ENCODE data around the gene PAK1. TPM values are rescaled to one million over a fixed set of nuclear protein-coding genes. Genes with fewer than 3 reads are reported as not detected.

The PAK1 gene
- total RNA-seq, 1 donor: 69.1 TPM

GRCh38 chr11:77515483-77515882 lies 41.6 kb upstream of the PAK1 start:
- TF ChIP-seq, protein P1, sequence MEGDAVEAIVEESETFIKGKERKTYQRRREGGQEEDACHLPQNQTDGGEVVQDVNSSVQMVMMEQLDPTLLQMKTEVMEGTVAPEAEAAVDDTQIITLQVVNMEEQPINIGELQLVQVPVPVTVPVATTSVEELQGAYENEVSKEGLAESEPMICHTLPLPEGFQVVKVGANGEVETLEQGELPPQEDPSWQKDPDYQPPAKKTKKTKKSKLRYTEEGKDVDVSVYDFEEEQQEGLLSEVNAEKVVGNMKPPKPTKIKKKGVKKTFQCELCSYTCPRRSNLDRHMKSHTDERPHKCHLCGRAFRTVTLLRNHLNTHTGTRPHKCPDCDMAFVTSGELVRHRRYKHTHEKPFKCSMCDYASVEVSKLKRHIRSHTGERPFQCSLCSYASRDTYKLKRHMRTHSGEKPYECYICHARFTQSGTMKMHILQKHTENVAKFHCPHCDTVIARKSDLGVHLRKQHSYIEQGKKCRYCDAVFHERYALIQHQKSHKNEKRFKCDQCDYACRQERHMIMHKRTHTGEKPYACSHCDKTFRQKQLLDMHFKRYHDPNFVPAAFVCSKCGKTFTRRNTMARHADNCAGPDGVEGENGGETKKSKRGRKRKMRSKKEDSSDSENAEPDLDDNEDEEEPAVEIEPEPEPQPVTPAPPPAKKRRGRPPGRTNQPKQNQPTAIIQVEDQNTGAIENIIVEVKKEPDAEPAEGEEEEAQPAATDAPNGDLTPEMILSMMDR (IDR thresholded peaks at IDR 0.05; ENCODE audit: insufficient read depth, low read depth, low read length): no peak
- DNase-seq (ENCODE audit: low read depth): no peak
- H3K4me3 ChIP-seq (ENCODE audit: low read depth, low read length): no peak overlapping the region

- no peak for DNase-seq (ENCODE audit: low read depth)
- TF ChIP-seq, protein P1 (IDR thresholded peaks at IDR 0.05; ENCODE audit: insufficient read depth, low read depth, low read length): no peak
- no peak overlapping the region for H3K4me3 ChIP-seq (ENCODE audit: low read depth, low read length)
Measured at GRCh38 chr11:77515063-77515462, 41.2 kb upstream of the PAK1 start.

- no peak overlapping the region for H3K4me3 ChIP-seq (ENCODE audit: low read depth, low read length)
- no peak for DNase-seq (ENCODE audit: low read depth)
- TF ChIP-seq, protein P1 (IDR thresholded peaks at IDR 0.05; ENCODE audit: insufficient read depth, low read depth, low read length): no peak
Measured at GRCh38 chr11:77512092-77512491, 38.2 kb upstream of the PAK1 start.

DNA sequence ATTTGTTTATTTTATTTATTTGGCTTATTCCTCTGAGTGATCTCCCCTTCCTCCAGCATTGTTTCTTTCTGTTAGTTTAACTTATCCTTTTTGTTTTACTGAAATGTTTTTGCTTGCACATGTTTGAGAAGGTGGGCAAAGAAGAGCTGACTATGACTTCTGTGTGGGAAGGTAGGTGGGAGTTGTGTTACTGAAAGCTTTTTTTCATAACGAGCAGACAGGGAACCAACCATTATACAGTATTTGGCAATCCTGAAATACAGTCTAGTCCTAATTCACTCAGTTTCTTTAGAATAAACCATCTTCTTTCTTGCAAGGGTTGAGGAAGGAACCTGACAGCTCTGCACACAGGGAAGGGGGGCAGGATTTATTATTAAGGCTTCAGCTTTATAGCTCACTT lies 37.0 kb upstream of the PAK1 start:
- DNase-seq (ENCODE audit: low read depth): no peak
- no peak overlapping the region for H3K4me3 ChIP-seq (ENCODE audit: low read depth, low read length)
- TF ChIP-seq, protein P1 (IDR thresholded peaks at IDR 0.05; ENCODE audit: insufficient read depth, low read depth, low read length): no peak

DNA sequence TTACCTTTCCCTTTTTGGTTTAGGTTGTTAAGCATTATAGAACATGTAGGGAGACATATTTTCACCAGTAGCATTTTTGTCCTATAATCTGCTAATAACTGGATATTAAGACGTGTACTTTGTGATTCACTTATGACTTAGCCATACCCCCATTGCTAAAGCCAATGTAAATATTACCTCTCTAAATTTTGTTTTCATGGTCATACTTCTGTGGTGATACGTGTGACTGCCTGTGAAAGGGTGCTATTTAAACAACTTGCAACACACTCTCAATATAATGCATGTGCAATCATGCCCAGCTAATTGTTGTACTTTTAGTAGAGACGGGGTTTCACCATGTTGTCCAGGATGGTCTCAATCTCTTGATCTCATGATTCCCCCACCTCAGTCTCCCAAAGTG lies 36.2 kb upstream of the PAK1 start:
- no peak for DNase-seq (ENCODE audit: low read depth)
- TF ChIP-seq, protein P1 (IDR thresholded peaks at IDR 0.05; ENCODE audit: insufficient read depth, low read depth, low read length): no peak
- no peak overlapping the region for H3K4me3 ChIP-seq (ENCODE audit: low read depth, low read length)

- TF ChIP-seq, protein P1 (IDR thresholded peaks at IDR 0.05; ENCODE audit: insufficient read depth, low read depth, low read length): no peak
- H3K4me3 ChIP-seq (ENCODE audit: low read depth, low read length): no peak overlapping the region
- DNase-seq (ENCODE audit: low read depth): no peak
Measured at GRCh38 chr11:77508019-77508418, 34.1 kb upstream of the PAK1 start.

GRCh38 chr11:77506857-77507256 lies 33.0 kb upstream of the PAK1 start:
- H3K4me3 ChIP-seq (ENCODE audit: low read depth, low read length): no peak overlapping the region
- no peak for DNase-seq (ENCODE audit: low read depth)
- TF ChIP-seq, protein P1 (IDR thresholded peaks at IDR 0.05; ENCODE audit: insufficient read depth, low read depth, low read length): no peak
